Activated CD4-positive, alpha-beta T cell treated with anti-CD3 and anti-CD28 coated beads, Interleukin-2, amount 50 U/mL, for 16 hours (primary cell): ENCODE data around the gene C11orf24.
"Not testable (repeated sequence)": the region's sequence is repeated elsewhere in the genome, so short reads cannot be mapped to it uniquely, and the experiment has no call there.

Source experiments
- DNase-seq: peaks from one replicate; pipeline ENCODE4 v3.0.0-alpha.2; 2020

Gene C11orf24

GRCh38 chr11:68243847-68244246, 27.9 kb downstream of the C11orf24 start:
- not testable (repeated sequence) for DNase-seq

GRCh38 chr11:68242616-68243015, 29.2 kb downstream of the C11orf24 start:
- no peak for DNase-seq

- DNase-seq = no peak
Measured at GRCh38 chr11:68231621-68232020, 40.2 kb downstream of the C11orf24 start.

GRCh38 chr11:68229601-68230000, 42.2 kb downstream of the C11orf24 start:
- DNase-seq = no peak

- no peak for DNase-seq
Measured at GRCh38 chr11:68226421-68226820, 45.4 kb downstream of the C11orf24 start.

GRCh38 chr11:68224606-68225005, 47.2 kb downstream of the C11orf24 start:
- DNase-seq = no peak

- no peak for DNase-seq
Measured at GRCh38 chr11:68223275-68223674, 48.5 kb downstream of the C11orf24 start.

GRCh38 chr11:68221406-68221805, 50.4 kb downstream of the C11orf24 start:
- no peak for DNase-seq

- DNase-seq = no peak
Measured at GRCh38 chr11:68216171-68216938, 55.4 kb downstream of the C11orf24 start.

GRCh38 chr11:68215524-68216170, 56.1 kb downstream of the C11orf24 start:
- DNase-seq = no peak

- DNase-seq = no peak
Measured at GRCh38 chr11:68215087-68215445, 56.7 kb downstream of the C11orf24 start.

GRCh38 chr11:68214173-68215086, 57.3 kb downstream of the C11orf24 start:
- DNase-seq = no peak

- DNase-seq = peak; percentile 68
Measured at GRCh38 chr11:68213555-68214172, 58.1 kb downstream of the C11orf24 start.

- DNase-seq = peak; percentile 25
Measured at GRCh38 chr11:68213135-68213515, 58.6 kb downstream of the C11orf24 start, which contains the start of gene KMT5B. Gene KMT5B (minus strand): TSS chr11:68213296. CDS start chr11:68190076, 23,220 bp downstream.

- peak; percentile 63 for DNase-seq
Measured at GRCh38 chr11:68212421-68213134, 59.2 kb downstream of the C11orf24 start.

GRCh38 chr11:68211546-68211945, 60.2 kb downstream of the C11orf24 start:
- DNase-seq = no peak
